HG03378 (cell line): ENCODE data around the gene SCN8A.
"Not testable (repeated sequence)": the region's sequence is repeated elsewhere in the genome, so short reads cannot be mapped to it uniquely, and the experiment has no call there.

Experiments used
- ATAC-seq: cut with Tn5 transposase; IDR thresholded peaks from one replicate; pipeline ENCODE4 v1.9.1; 2021; ENCODE audit warnings: mild to moderate bottlenecking, moderate library complexity; ENCODE audit not compliant: unreplicated experiment

Gene SCN8A

DNA sequence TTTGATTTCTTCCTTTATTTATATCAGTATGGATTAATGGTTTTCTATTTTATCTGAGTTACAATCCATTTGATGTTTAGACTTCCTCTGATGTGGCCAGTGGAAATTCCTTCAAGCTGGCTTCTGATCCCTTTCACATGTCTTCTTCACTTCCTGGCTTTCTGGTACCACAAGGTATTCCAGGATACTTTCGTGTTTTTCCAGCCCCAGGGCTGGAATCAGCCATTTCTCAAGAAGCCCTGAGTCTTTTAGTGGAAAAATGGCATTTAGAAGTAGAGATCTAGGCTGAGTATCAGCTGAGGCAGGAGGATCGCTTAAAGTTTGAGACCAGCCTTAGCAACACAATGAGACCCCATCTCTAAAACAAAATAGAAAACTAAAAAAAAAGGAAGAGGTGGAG, 164.2 kb downstream of the SCN8A start:
- ATAC-seq = no peak

DNA sequence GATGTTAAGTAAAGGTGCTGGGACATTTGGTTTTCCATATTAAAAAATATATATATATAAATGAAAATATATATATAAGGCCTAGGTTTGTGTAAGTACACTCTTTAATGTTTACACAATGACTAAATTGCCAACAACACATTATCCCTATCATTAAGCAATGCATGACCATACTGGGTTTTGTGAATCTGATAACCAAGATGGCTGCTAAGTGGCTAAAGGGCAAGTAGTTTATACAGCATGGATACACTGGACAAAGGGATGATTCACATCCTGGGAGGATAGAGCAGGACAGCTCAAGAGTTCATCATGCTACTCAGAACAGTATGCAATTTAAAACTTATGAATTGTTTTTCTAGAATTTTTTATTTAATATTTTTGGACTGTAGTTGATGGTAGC, 168.1 kb downstream of the SCN8A start:
- no peak for ATAC-seq

DNA sequence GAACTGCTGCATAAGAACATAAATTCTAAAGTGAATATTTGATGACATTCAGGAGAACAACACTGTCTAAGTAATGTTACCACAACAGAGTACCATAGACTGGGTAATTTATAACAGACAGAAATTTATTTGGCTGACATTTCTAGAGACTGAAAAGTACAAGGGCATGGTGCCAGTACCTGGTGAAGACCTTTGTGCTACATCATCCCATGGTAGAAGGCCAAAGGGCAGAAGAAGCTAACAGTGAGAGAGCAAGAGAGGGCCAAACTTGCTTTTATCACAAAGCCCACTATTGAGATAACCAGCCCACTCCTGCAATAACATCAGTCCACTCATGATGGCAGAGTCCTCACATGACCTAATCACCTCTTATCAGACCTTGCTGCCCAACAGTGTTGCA, 168.7 kb downstream of the SCN8A start:
- no peak for ATAC-seq

DNA sequence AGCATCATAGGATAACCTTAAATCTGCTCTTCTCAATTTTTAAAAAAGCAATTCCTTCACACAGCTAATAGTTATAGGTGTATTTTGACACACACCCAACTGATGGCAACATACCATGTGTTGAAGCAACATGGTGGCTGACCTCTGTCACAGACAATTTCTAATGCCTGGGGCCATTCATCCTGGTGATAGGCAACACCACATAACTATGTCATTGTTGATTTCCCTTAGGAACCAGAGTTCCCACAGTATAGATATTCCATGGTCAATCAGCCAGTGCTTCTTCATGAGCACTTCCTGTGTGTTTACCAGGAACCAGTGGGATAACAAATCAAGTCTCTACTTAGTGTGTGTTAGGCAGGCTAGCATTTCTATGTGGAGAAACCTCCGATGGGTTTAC, 169.2 kb downstream of the SCN8A start:
- ATAC-seq = no peak

GRCh38 chr12:51763743-51764142, 172.7 kb downstream of the SCN8A start:
- no peak for ATAC-seq

DNA sequence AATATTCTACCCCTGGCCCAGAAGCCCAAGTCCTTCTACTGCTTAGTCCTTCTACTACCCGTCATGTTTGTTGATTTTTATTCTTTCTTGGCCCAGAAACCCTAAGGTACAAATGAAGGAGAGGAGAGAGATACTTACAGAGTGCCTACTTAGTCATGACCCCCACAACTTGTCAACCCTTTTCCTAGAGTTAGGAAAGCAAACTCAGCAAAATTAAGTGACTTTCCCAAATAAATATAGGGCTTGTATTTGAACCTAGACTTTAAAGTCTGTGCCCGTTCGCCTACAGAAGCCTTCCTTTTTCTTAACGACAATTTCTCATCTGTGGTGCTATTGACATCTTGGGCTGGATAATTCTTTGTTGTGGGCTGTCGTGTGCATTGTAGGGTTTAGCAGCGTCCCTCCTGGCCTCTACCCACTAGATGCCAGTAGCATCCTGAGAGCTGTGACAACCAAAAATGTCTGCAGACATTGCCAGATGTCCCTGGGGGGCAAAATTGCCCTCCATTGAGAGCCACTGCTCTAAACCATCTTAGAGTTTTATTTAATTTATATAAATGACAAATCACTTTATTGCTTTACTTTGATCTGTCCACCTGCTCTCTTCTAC, 175.1 kb downstream of the SCN8A start:
- no peak for ATAC-seq

DNA sequence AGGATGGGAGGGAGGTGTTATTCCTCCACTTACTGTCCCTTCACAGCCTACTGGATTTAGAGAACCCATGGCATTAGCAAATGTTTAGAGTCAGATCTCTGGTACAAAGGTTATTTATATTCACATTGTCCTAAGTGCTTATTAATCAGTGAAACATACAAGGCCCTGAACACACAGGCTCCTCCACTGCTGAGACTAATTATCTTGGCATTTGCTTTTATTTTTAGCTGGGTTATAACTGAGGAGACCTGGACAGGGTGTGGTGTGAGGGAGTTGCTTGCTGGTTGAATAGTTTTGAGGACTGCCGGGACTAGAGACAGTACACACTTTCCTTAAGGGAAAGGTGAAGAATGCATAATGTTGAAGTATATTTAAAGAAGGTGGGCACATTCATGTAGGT, 180.0 kb downstream of the SCN8A start:
- no peak for ATAC-seq

GRCh38 chr12:51773145-51773869, 182.3 kb downstream of the SCN8A start:
- no peak for ATAC-seq

DNA sequence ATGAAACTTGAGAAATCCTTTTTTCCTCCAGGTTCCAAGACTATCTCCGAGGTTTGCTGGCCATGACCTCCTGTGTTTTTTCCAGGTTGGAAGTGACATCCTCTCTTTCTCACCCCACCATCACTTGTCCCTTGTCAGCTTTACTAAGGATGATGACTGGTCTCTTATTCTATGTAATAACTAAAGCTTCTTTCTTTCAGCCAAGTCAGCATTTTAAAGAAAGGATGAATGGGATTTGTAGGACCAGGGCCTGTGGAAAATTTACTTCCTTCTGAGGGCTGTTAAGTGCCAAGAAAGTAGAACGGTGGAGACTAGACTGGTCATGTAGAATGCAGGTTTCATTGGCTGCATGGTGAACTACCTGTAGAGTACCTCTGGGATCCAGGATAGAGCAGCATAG, 183.9 kb downstream of the SCN8A start:
- ATAC-seq = no peak

DNA sequence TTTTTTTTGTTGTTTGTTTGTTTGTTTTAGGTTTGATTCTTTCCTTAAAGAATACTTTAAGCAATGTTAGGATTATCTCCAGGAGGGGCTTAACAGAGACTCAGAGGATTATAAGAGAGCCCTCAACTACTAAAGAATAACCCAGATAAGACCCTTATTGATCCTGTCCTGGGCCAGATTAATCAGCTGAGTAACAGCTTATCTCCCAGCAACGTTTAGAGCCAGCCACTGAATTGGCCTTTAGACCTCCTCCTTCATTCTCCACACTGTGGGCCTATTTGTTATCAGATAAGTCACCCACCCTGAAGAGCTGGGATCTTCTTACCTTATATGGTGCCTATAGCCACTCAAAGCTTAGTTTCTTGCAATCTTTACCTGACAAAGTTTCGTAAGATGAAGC, 186.4 kb downstream of the SCN8A start:
- ATAC-seq = no peak

DNA sequence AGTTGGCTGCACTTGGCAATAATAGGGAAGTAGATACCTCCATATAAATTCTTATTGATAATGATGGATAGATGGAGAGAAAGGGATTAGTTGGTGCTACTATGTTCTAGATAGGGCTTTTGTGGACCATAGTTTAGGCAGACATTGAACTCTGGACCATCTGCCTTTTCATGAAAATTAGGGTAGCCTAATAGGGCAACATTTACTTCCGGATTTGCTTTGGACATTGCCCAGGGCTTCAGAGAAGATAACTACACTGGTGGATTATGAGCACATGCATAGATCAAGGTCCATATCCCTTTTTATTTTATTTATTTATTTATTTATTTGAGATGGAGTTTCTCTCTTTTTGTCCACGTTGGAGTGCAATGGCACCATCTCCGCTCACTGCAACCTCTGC, 186.9 kb downstream of the SCN8A start:
- no peak for ATAC-seq

DNA sequence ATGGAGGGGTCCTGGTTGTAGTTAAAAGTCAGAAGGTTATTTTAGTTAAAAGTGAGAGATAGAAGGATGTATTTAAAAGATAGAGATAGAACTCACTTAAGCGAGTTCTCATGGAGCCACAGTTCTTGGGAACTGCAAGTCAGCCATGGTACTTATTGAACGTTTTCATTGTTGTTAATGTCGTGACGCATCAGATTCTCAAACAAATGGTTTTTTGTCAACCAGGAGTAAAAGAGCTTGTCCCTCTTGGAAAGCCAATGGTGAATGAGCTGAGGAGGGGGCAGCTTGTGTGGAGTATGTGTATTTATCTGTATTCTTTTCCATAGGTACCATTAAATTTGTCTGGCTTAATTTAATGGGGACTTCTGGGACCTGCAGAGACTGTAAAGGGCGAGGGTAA, 188.8 kb downstream of the SCN8A start:
- no peak for ATAC-seq

DNA sequence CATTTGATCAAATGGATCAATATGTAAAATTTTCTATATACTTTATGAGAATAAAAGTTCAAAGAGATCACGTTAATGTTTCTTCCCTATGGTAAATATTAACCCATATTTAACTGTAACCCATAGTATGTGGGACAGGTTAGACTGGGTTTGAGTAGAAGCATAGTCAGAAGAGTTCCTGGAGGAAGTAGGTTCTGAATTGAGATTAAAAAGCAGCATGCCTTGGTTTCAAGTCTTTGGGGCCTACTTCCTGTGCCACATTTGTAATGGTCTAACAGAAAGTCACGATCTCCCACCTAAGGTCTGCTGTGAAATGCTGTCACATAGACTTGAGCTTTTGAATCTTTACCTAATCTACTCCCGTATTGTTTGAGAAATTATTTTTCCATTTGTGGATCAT, 193.7 kb downstream of the SCN8A start:
- no peak for ATAC-seq

- ATAC-seq = no peak
Observed at GRCh38 chr12:51785906-51786305, 194.9 kb downstream of the SCN8A start.

DNA sequence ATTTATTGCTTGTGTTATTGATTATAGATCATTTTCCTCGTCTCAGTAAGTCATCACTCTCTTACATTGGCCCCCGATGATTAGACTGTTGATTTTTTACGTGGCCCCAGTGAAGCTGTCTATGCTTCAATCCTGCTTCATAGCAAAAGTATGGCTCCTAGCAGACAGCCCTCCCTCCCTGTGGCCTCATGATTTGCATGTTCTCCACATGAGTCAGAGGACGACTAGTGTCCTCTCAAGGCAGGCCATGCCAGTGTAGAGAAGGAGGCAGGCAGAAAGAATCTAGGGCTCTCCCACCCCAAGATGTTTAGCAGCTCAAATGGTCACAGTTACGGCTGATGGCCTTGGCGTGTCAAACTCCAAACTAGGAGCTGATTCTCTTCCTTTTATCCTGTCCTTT, 197.8 kb downstream of the SCN8A start:
- no peak for ATAC-seq

DNA sequence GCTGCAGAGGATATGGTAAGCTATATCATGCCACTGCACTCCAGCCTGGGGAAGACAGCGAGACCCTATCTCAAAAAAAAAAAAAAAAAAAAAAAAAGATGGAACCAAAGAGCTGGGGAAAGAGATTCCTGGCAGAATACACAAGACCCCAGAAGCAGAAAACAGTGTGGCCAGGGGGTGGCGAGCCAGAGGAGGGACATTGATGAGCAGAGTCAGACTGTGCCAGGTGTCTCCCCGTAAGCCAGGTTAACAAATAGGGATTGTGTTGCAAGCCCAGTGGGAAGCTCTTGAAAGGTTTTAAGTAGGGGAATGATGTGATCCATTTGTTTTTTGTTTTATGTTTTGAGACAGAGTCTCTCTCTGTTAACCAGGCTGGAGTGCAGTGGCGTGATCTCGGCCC, 201.4 kb downstream of the SCN8A start:
- ATAC-seq = no peak

DNA sequence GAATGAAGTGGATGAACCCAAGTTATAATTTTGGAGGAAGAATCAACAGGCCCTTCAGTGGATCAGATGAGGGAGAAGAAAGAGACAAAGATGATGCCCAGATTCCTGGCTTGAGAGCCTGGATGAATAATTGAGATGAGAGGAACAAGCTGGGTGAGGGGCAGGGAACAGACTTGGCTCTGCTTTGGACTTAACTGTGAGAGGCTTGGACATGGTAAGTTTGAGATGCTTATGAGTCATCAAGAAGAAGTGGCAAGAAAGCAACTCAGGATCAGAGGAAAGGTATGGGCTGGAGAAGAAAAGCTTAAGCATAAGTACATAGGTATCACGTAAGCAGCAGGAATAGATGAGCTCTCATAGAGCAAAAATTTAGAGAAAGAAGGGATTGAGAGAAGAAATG, 202.2 kb downstream of the SCN8A start:
- ATAC-seq = no peak

GRCh38 chr12:51797301-51797700, 206.3 kb downstream of the SCN8A start:
- no peak for ATAC-seq

DNA sequence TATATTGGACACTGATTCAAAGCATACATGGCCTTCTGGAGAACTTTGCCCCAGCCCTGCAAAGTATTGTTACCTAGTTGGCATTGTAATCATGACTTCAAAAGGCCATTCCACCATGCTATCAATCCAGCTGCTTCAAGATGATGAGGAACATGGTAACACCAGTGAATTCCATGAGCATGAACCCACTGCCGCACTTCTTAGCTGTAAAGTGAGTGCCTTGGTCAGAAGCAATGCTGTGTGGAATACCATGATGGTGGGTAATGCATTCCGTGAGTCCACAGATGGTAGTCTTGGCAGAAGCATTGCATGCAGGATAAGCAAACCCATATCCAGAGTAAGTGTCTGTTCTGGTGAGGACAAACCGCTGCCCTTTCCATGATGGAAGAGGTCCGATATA, 207.0 kb downstream of the SCN8A start:
- not testable (repeated sequence) for ATAC-seq

- no peak for ATAC-seq
Observed at GRCh38 chr12:51798501-51798900, 207.5 kb downstream of the SCN8A start.

DNA sequence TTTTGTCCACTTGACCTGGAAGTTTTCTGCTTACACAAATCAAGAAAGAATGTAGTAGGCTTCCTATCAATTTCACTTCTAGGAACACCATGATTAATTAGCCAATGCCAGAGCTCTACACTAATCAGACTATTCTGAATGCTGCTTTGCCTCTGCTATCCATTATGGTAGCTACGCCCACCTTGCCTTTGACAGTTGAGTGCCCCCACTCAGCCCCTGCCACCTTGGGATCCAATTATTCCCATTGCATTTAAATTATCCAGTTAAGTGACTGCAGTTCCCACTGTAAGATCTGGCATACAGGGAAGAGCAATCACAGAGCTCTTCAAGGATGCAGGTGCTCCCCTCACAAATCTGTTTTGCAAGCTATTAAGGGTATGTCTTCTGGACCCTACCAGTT, 210.0 kb downstream of the SCN8A start:
- no peak for ATAC-seq

DNA sequence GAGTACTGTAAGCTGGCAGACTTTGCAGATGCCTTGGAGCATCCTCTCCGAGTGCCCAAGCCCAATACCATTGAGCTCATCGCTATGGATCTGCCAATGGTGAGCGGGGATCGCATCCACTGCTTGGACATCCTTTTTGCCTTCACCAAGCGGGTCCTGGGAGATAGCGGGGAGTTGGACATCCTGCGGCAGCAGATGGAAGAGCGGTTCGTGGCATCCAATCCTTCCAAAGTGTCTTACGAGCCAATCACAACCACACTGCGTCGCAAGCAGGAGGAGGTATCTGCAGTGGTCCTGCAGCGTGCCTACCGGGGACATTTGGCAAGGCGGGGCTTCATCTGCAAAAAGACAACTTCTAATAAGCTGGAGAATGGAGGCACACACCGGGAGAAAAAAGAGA, 215.9 kb downstream of the SCN8A start:
- ATAC-seq = no peak

- no peak for ATAC-seq
Observed at GRCh38 chr12:51809193-51809592, 218.2 kb downstream of the SCN8A start.
